Lower lobe of right lung (tissue), 2 donors: ENCODE measurements around the gene PHLDB2. TPM values are rescaled to one million over a fixed set of nuclear protein-coding genes. Genes with fewer than 3 reads are reported as not detected.
A peak's percentile ranks its signal among the peaks of the same experiment; 100 is the strongest.

Experiments used
- ATAC-seq, 2 donors: fragments of 200-7000 bp; cut with Tn5 transposase; one replicate each; pipeline ENCODE4 v1.9.1; 2020 to 2022; ENCODE audit warnings: mild to moderate bottlenecking in 2 of 2, moderate library complexity in 2 of 2
- DNase-seq: peaks from one replicate; pipeline ENCODE4 v3.0.0-alpha.2; 2020
- H3K27ac ChIP-seq: fragments of 200-600 bp; one replicate; pipeline ENCODE4 v1.8.0; 2022
- H3K27me3 ChIP-seq: fragments of 200-600 bp; one replicate; pipeline ENCODE4 v1.8.0; 2022; ENCODE audit warnings: low read depth
- H3K36me3 ChIP-seq: fragments of 200-600 bp; one replicate; pipeline ENCODE4 v1.8.0; 2022; ENCODE audit warnings: mild to moderate bottlenecking
- H3K4me1 ChIP-seq: fragments of 200-600 bp; one replicate; pipeline ENCODE4 v1.8.0; 2022
- H3K4me3 ChIP-seq: fragments of 200-600 bp; one replicate; pipeline ENCODE4 v1.8.0; 2022; ENCODE audit warnings: mild to moderate bottlenecking
- H3K9me3 ChIP-seq: fragments of 200-600 bp; one replicate; pipeline ENCODE4 v1.8.0; 2022
- CTCF ChIP-seq: fragments of 200-600 bp; IDR thresholded peaks from one replicate; pipeline ENCODE4 v1.8.0; 2022; ENCODE audit warnings: antibody characterized with exemption, mild to moderate bottlenecking
- intact Hi-C: fragments of 100-400 bp; cut with DNase I; formaldehyde crosslinking; loops from one replicate; pipeline ENCODE4 v1.11.0; 2022
- total RNA-seq: library from RNA; stranded (reverse); fragmentation: NEBNext Ultra II Directional; extraction: Animal tissue kit (Norgen Biotek cat#: 25700); gene quantifications from one replicate; pipeline ENCODE4 v1.2.1, GENCODE V29; 2021
- donor health status: DM: no; HTN: yes; CAD: no; lungs with severe emphysema.

PHLDB2 gene
- total RNA-seq, 1 donor from 2014 or later = 33.6 TPM

GRCh38 chr3:112012205-112012992 is 153.3 kb downstream of the PHLDB2 start:
- no peak for DNase-seq
- Histone ChIP-seq H3K27me3 (no peaks in the 10 kb centered on the region), H3K4me1 (peaks cover 5% of the 10 kb centered on the region), H3K9me3 (no peaks in the 10 kb centered on the region), H3K36me3 (no peaks in the 10 kb centered on the region), H3K4me3 (no peak overlapping the region), H3K27ac (no peak overlapping the region)
- no peak for ATAC-seq
- intact Hi-C loops = no loop called here
- TF ChIP-seq CTCF = no peak

- ATAC-seq (peak; percentile 81 to 89), DNase-seq (peak; percentile 51)
- Histone ChIP-seq H3K27me3 (no peaks in the 10 kb centered on the region), H3K27ac (no peak overlapping the region), H3K36me3 (no peaks in the 10 kb centered on the region), H3K4me3 (no peak overlapping the region), H3K9me3 (no peaks in the 10 kb centered on the region), H3K4me1 (peaks cover 5% of the 10 kb centered on the region)
- TF ChIP-seq CTCF = peak; percentile 73
- intact Hi-C loops = no loop called here
Observed at GRCh38 chr3:112013058-112013783, 154.2 kb downstream of the PHLDB2 start.

- H3K36me3 ChIP-seq = no peaks in the 10 kb centered on the region
- no peak overlapping the region for H3K27ac ChIP-seq
- DNase-seq (no peak), ATAC-seq (no peak)
- intact Hi-C loops = no loop called here
- H3K4me3 ChIP-seq = no peak overlapping the region
- H3K9me3 ChIP-seq = no peaks in the 10 kb centered on the region
- H3K4me1 ChIP-seq = peaks cover 5% of the 10 kb centered on the region
- H3K27me3 ChIP-seq = no peaks in the 10 kb centered on the region
- TF ChIP-seq CTCF = no peak
Observed at GRCh38 chr3:112013784-112014143, 154.7 kb downstream of the PHLDB2 start.

- H3K27ac ChIP-seq = no peak overlapping the region
- no peaks in the 10 kb centered on the region for H3K27me3 ChIP-seq
- H3K4me3 ChIP-seq = no peak overlapping the region
- H3K36me3 ChIP-seq = no peaks in the 10 kb centered on the region
- no peaks in the 10 kb centered on the region for H3K9me3 ChIP-seq
- peaks cover 5% of the 10 kb centered on the region for H3K4me1 ChIP-seq
- DNase-seq = no peak
- TF ChIP-seq CTCF = no peak
- intact Hi-C loops = no loop called here
- no peak for ATAC-seq
Observed at GRCh38 chr3:112017091-112017490, 158.0 kb downstream of the PHLDB2 start.

GRCh38 chr3:112018712-112019111 is 159.6 kb downstream of the PHLDB2 start:
- no peak for TF ChIP-seq CTCF
- no peak overlapping the region for H3K4me3 ChIP-seq
- intact Hi-C loops = no loop called here

More at GRCh38 chr3:112018712-112019111, 159.6 kb downstream of the PHLDB2 start:
- Histone ChIP-seq H3K9me3 (no peaks in the 10 kb centered on the region), H3K36me3 (no peaks in the 10 kb centered on the region), H3K27ac (no peak overlapping the region), H3K4me1 (no peaks in the 10 kb centered on the region), H3K27me3 (no peaks in the 10 kb centered on the region)
- DNase-seq (no peak), ATAC-seq (no peak)
